Measurements from ENCODE around the gene AAK1.
A peak's percentile ranks its signal among the peaks of the same experiment; 100 is the strongest.

AAK1 gene

GRCh38 chr2:69538872-69539548, 104.5 kb downstream of the AAK1 start:
- no peak for DNase-seq (ENCODE audit: low read depth in 2 of 2)

- DNase-seq (ENCODE audit: low read depth in 2 of 2), result no peak
These were observed 105.3 kb downstream of the AAK1 start for GRCh38 chr2:69538249-69538648.

GRCh38 chr2:69535817-69536241, 107.7 kb downstream of the AAK1 start:
- no peak for DNase-seq (ENCODE audit: low read depth in 2 of 2)

- no peak for DNase-seq (ENCODE audit: low read depth in 2 of 2)
These were observed 112.4 kb downstream of the AAK1 start for GRCh38 chr2:69531186-69531585.

GRCh38 chr2:69529480-69529879, 114.1 kb downstream of the AAK1 start:
- no peak for DNase-seq (ENCODE audit: low read depth in 2 of 2)

- no peak for DNase-seq (ENCODE audit: low read depth in 2 of 2)
These were observed 118.3 kb downstream of the AAK1 start for GRCh38 chr2:69525261-69525660.

GRCh38 chr2:69524799-69525198, 118.7 kb downstream of the AAK1 start:
- no peak for DNase-seq (ENCODE audit: low read depth in 2 of 2)

- no peak for DNase-seq (ENCODE audit: low read depth in 2 of 2)
These were observed 121.8 kb downstream of the AAK1 start for GRCh38 chr2:69521747-69522146.

GRCh38 chr2:69518841-69519240, 124.7 kb downstream of the AAK1 start:
- no peak for DNase-seq (ENCODE audit: low read depth in 2 of 2)

- DNase-seq (ENCODE audit: low read depth in 2 of 2), result no peak
These were observed 126.1 kb downstream of the AAK1 start for GRCh38 chr2:69517410-69517809.

- DNase-seq (ENCODE audit: low read depth in 2 of 2), result no peak
These were observed 128.7 kb downstream of the AAK1 start for GRCh38 chr2:69514819-69515218.

- peak; percentile 4 to 13 for DNase-seq (ENCODE audit: low read depth in 2 of 2)
These were observed 129.1 kb downstream of the AAK1 start for GRCh38 chr2:69514406-69514805.

GRCh38 chr2:69512446-69512845, 131.1 kb downstream of the AAK1 start:
- DNase-seq (ENCODE audit: low read depth in 2 of 2), result no peak

GRCh38 chr2:69510204-69510603, 133.3 kb downstream of the AAK1 start:
- no peak for DNase-seq (ENCODE audit: low read depth in 2 of 2)

- DNase-seq (ENCODE audit: low read depth in 2 of 2), result no peak
These were observed 133.8 kb downstream of the AAK1 start for GRCh38 chr2:69509750-69510140.

- DNase-seq (ENCODE audit: low read depth in 2 of 2), result no peak
These were observed 134.4 kb downstream of the AAK1 start for GRCh38 chr2:69509011-69509749.

GRCh38 chr2:69505710-69506109, 137.8 kb downstream of the AAK1 start:
- no peak for DNase-seq (ENCODE audit: low read depth in 2 of 2)

- DNase-seq (ENCODE audit: low read depth in 2 of 2), result no peak
These were observed 142.2 kb downstream of the AAK1 start for GRCh38 chr2:69501301-69501700.

- DNase-seq (ENCODE audit: low read depth in 2 of 2), result no peak
These were observed 143.6 kb downstream of the AAK1 start for GRCh38 chr2:69499966-69500365.

- DNase-seq (ENCODE audit: low read depth in 2 of 2), result no peak
These were observed 144.3 kb downstream of the AAK1 start for GRCh38 chr2:69499242-69499641.

GRCh38 chr2:69495861-69496260, 147.7 kb downstream of the AAK1 start:
- no peak for DNase-seq (ENCODE audit: low read depth in 2 of 2)

GRCh38 chr2:69495008-69495407, 148.5 kb downstream of the AAK1 start:
- no peak for DNase-seq (ENCODE audit: low read depth in 2 of 2)

- no peak for DNase-seq (ENCODE audit: low read depth in 2 of 2)
These were observed 149.4 kb downstream of the AAK1 start for GRCh38 chr2:69494126-69494525.

All from fibroblast of skin of left biceps (primary cell).